ENCODE measurements around the gene SKAP1. TPM values are rescaled to one million over a fixed set of nuclear protein-coding genes. Genes with fewer than 3 reads are reported as not detected.

SKAP1 gene
- total RNA-seq, 4 donors from 2014 or later, result 1.1 to 1.7 (median 1.2) TPM

GRCh38 chr17:48143629-48144028 lies 286.4 kb downstream of the SKAP1 start:
- TF ChIP-seq EP300 (IDR thresholded peaks at IDR 0.05) (no peak), POLR2AphosphoS5 (IDR thresholded peaks at IDR 0.05) (no peak), POLR2A (IDR thresholded peaks at IDR 0.05; ENCODE audit: low read depth) (no peak)
- TF ChIP-seq, protein P1, sequence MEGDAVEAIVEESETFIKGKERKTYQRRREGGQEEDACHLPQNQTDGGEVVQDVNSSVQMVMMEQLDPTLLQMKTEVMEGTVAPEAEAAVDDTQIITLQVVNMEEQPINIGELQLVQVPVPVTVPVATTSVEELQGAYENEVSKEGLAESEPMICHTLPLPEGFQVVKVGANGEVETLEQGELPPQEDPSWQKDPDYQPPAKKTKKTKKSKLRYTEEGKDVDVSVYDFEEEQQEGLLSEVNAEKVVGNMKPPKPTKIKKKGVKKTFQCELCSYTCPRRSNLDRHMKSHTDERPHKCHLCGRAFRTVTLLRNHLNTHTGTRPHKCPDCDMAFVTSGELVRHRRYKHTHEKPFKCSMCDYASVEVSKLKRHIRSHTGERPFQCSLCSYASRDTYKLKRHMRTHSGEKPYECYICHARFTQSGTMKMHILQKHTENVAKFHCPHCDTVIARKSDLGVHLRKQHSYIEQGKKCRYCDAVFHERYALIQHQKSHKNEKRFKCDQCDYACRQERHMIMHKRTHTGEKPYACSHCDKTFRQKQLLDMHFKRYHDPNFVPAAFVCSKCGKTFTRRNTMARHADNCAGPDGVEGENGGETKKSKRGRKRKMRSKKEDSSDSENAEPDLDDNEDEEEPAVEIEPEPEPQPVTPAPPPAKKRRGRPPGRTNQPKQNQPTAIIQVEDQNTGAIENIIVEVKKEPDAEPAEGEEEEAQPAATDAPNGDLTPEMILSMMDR (IDR thresholded peaks at IDR 0.05), result no peak
- whole genome bisulfite sequencing, result 33% methylated on average over 6 of the region's 6 CpGs
- Histone ChIP-seq H3K4me3 (no peak overlapping the region), H3K36me3 (no peaks in the 10 kb centered on the region), H3K9me3 (no peaks in the 10 kb centered on the region), H3K4me1 (no peaks in the 10 kb centered on the region), H3K27ac (replicated peaks in 1 of 4) (no peak overlapping the region), H3K27me3 (peaks cover 0 to 75% (median 9%) of the 10 kb centered on the region in 4 donors)
- intact Hi-C loops (cut with DNase I), result no loop called here
- no peak for DNase-seq (ENCODE audit: extremely low spot score)

DNA sequence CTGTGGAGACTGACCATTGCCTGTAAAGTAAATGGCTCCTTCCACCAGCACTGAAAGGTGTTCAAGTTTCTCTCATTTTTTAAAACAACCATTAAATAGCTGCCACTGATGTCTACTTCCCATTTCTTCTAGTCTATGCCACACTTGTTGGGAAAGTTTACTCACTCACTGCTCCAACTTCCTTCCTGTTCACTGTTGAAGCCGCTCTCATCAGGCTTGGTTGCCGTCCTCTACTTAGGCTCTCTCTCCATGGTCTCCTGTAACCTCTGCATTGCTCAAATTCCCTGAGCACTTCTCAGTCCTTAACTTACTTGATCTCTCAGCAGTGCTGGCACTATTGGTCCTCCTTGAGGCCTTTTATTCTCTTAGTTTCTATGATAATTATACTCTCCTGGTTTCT lies 290.1 kb downstream of the SKAP1 start:
- H3K9me3 ChIP-seq, result no peaks in the 10 kb centered on the region
- H3K4me1 ChIP-seq, result no peaks in the 10 kb centered on the region
- TF ChIP-seq EP300 (IDR thresholded peaks at IDR 0.05), result no peak
- TF ChIP-seq, protein P1 (IDR thresholded peaks at IDR 0.05), result no peak
- TF ChIP-seq POLR2A (IDR thresholded peaks at IDR 0.05; ENCODE audit: low read depth), result no peak
- TF ChIP-seq POLR2AphosphoS5 (IDR thresholded peaks at IDR 0.05), result no peak
- H3K4me3 ChIP-seq, result no peak overlapping the region
- no peak for DNase-seq (ENCODE audit: extremely low spot score)
- peaks cover 0 to 38% (median 5%) of the 10 kb centered on the region in 4 donors for H3K27me3 ChIP-seq
- H3K36me3 ChIP-seq, result no peaks in the 10 kb centered on the region
- H3K27ac ChIP-seq (replicated peaks in 1 of 4), result no peak overlapping the region
- intact Hi-C loops (cut with DNase I), result no loop called here
- WGBS, result 64% methylated on average over 2 of the region's 2 CpGs

DNA sequence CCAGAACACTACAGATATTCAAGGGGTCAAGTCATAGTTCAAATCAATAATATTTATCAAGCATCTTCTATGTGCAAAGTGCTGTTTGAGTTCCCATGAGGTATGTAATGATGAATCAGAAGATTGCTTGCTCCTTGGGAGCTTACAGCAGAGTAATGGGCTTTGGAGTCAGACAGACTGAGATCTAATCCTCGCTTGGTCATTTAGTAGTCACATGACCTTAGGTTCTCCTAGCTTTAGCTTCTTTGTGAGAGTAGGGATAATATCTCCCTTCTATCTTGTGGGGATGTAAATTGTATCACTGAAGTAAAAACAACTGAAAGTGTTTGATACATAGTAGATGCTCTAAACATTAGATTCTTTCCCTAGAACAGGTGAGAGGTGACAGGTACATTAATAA lies 292.4 kb downstream of the SKAP1 start:
- Histone ChIP-seq H3K9me3 (no peaks in the 10 kb centered on the region), H3K27me3 (peaks cover 0 to 20% (median 0%) of the 10 kb centered on the region in 4 donors), H3K27ac (replicated peaks in 1 of 4) (no peak overlapping the region), H3K4me1 (no peaks in the 10 kb centered on the region), H3K36me3 (no peaks in the 10 kb centered on the region), H3K4me3 (no peak overlapping the region)
- no peak for DNase-seq (ENCODE audit: extremely low spot score)
- intact Hi-C loops (cut with DNase I), result no loop called here
- 78% methylated on average over 1 of the region's 1 CpG for WGBS
- TF ChIP-seq, protein P1 (IDR thresholded peaks at IDR 0.05), result no peak
- TF ChIP-seq POLR2AphosphoS5 (IDR thresholded peaks at IDR 0.05) (no peak), EP300 (IDR thresholded peaks at IDR 0.05) (no peak), POLR2A (IDR thresholded peaks at IDR 0.05; ENCODE audit: low read depth) (no peak)

DNA sequence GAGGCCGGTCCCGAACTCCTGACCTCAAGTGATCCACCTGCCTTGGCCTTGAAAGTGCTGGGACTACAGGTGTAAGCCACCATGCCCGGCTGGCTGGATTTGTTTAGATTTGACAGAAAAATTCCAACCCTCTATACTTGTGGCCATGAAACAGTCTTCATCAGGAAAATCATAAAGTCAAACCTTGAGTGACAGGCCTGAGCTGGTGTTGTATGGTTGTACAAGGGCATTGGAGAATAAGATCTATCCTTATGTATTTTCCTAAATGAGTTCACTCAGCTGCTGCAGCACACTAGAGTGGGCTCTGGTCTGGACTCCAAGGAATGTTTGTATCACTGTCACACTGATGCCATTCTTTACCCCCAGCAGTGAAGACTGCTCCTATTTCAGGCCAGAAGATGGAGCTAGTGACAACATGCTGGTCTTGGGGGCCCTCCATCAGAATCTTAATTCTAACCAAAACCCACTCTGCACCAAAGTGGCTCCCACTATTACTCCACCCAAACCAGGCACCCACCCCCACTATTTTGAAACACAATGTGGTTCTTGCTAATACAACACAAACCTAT lies 295.0 kb downstream of the SKAP1 start:
- Histone ChIP-seq H3K9me3 (no peaks in the 10 kb centered on the region), H3K36me3 (no peaks in the 10 kb centered on the region), H3K27ac (replicated peaks in 1 of 4) (no peak overlapping the region), H3K4me3 (no peak overlapping the region), H3K4me1 (peaks cover 0 to 5% (median 3%) of the 10 kb centered on the region in 4 donors), H3K27me3 (peaks cover 0 to 8% (median 0%) of the 10 kb centered on the region in 4 donors)
- TF ChIP-seq EP300 (IDR thresholded peaks at IDR 0.05), result no peak
- TF ChIP-seq POLR2A (IDR thresholded peaks at IDR 0.05; ENCODE audit: low read depth), result no peak
- 86% methylated on average over 3 of the region's 3 CpGs for WGBS
- DNase-seq (ENCODE audit: extremely low spot score), result no peak
- intact Hi-C loops (cut with DNase I), result no loop called here

DNA sequence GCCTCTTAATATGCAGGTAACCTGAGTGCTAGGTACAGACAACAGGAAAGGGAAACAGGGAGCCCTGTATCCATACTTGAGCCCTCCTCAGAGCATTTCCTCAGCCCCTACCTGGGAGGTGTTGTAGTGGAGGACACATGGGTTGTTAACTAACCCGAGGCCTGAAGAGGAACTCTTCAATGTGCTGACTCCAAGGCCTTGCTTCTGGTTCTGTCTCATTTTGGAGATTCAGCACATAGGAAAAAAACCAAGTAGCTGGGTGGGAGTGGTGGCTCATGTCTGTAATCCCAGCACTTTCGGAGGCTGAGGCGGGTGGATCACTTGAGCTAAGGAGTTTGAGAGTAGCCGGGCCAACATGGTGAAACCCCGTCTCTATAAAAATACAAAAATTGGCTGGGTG lies 297.6 kb downstream of the SKAP1 start:
- DNase-seq (ENCODE audit: extremely low spot score), result no peak
- H3K27me3 ChIP-seq, result peaks cover 0 to 8% (median 0%) of the 10 kb centered on the region in 4 donors
- peaks cover 0 to 5% (median 3%) of the 10 kb centered on the region in 4 donors for H3K4me1 ChIP-seq
- peaks cover 0 to 1% (median 0%) of the 10 kb centered on the region in 4 donors for H3K36me3 ChIP-seq
- H3K27ac ChIP-seq (replicated peaks in 1 of 4), result no peak overlapping the region
- 84% methylated on average over 5 of the region's 5 CpGs for WGBS
- no peak for TF ChIP-seq EP300 (IDR thresholded peaks at IDR 0.05)
- no peak for TF ChIP-seq POLR2A (IDR thresholded peaks at IDR 0.05; ENCODE audit: low read depth)
- TF ChIP-seq, protein P1 (IDR thresholded peaks at IDR 0.05), result no peak
- no peak for TF ChIP-seq POLR2AphosphoS5 (IDR thresholded peaks at IDR 0.05)
- H3K9me3 ChIP-seq, result no peaks in the 10 kb centered on the region
- no peak overlapping the region for H3K4me3 ChIP-seq
- intact Hi-C loops (cut with DNase I), result loop anchor here (2.0 kb wide), 1 partner anchor 108 kb away; no protein-coding TSS in a partner anchor

Measured in esophagus muscularis mucosa (tissue), 4 donors.